Measurements from ENCODE around the gene CRACR2B. TPM values are rescaled to one million over a fixed set of nuclear protein-coding genes. Genes with fewer than 3 reads are reported as not detected.
A peak's percentile ranks its signal among the peaks of the same experiment; 100 is the strongest.

Gene CRACR2B
- total and polyA plus RNA-seq, 10 of the 15 experiments (the other 5 are each of a cell fraction or from before 2014, with no cell fraction given), result 0.10 to 33.7 (median 12.7) TPM

- SMC1A ChIA-PET (ENCODE audit: uncharacterized antibody, unreplicated experiment), result interaction anchor here (0.7 to 1.4 kb wide), 3 partner anchors 8 to 85 kb away, joined by 3 to 5 read pairs (median 4); no protein-coding TSS in a partner anchor
- ATAC-seq, result peak; percentile 10
- 1% methylated on average over 43 of the region's 53 CpGs for WGBS (ENCODE audit: insufficient coverage, insufficient replicate concordance, low lambda C conversion rate, missing lambda C conversion rate)
- Histone ChIP-seq H4K20me1 (ENCODE audit: control insufficient read depth, insufficient read depth) (no peaks in the 10 kb centered on the region; the same call in 1 of the 2 replicates), H3K4me1 (ENCODE audit: control insufficient read depth, insufficient read depth, low read length) (peaks cover 15% of the 10 kb centered on the region), H3K4me2 (ENCODE audit: control insufficient read depth, insufficient read depth) (peak overlapping the region; percentile 95), H3K9me3 (replicated peaks; ENCODE audit: control insufficient read depth, insufficient read depth, low read length) (no peaks in the 10 kb centered on the region), H3K4me3 (peak overlapping the region; percentile 96), H3K27ac (ENCODE audit: control insufficient read depth, insufficient read depth) (no peak overlapping the region), H3K9ac (ENCODE audit: control insufficient read depth, insufficient read depth, low read length) (peak overlapping the region; percentile 60; the same call in 1 of the 2 replicates), H3K36me3 (ENCODE audit: control insufficient read depth in 2 of 2, insufficient read depth in 2 of 2, low read length in 1 of 2) (peaks cover 0 to 17% of the 10 kb centered on the region in 2 experiments; a peak in 2 of 4 replicates), H3K27me3 (replicated peaks in 1 of 2; ENCODE audit: control insufficient read depth in 2 of 2, insufficient read depth in 2 of 2, low read length in 1 of 2) (no peaks in the 10 kb centered on the region), H3K79me2 (ENCODE audit: control insufficient read depth, insufficient read depth, low read length) (peaks cover 20% of the 10 kb centered on the region), H2AFZ (ENCODE audit: control insufficient read depth, low read depth, low read length) (peak overlapping the region; percentile 98)
- BruUV-seq (replicated peaks), result no TSS peak
- RAD21 ChIA-PET (ENCODE audit: unreplicated experiment), result interaction anchor here (0.6 to 1.9 kb wide), 7 partner anchors 9 to 542 kb away, joined by 3 to 9 read pairs (median 5); partner anchors contain the start of genes CD151 and RPLP2
- in situ Hi-C loops (cut with MboI), result loop anchor here (10.0 kb wide), 2 partner anchors 212 to 1012 kb away; partner anchors contain the start of gene LSP1
- no peak for FAIRE-seq
- TF ChIP-seq SMAD1 (IDR thresholded peaks at IDR 0.05; ENCODE audit: low read depth, partially characterized antibody) (no peak), CTCF (IDR thresholded peaks at IDR 0.05 in 2 of 3, conservative IDR thresholded peaks at IDR 0.05 in 1 of 3; ENCODE audit: control insufficient read depth in 2 of 3, extremely low read depth in 1 of 3, insufficient read depth in 1 of 3, low read depth in 3 of 3, low read length in 3 of 3) (0 out of 6 replicates have a peak, but pooled peaks of 1 of the 3 experiments have one; percentile 25)
- DNase-seq (ENCODE audit: low read depth, low spot score), result no peak
- intact Hi-C loops (cut with micrococcal nuclease; ENCODE audit: unreplicated experiment), result loop anchor here (5.0 kb wide), 1 partner anchor 69 kb away; the partner anchor contains the start of gene CHID1
- CTCF ChIA-PET, result interaction anchor here (0.8 to 1.4 kb wide), 3 partner anchors 24 to 48 kb away, joined by 3 to 4 read pairs (median 4); partner anchors contain the start of gene PNPLA2
- POLR2A ChIA-PET, result interaction anchor here (0.7 to 4.0 kb wide), 9 partner anchors 8 to 150 kb away, joined by 3 to 21 read pairs (median 5); partner anchors contain the start of gene RPLP2
Measured at GRCh38 chr11:843086-843734, 15.5 kb downstream of the CRACR2B start.
